Mononuclear cell (primary cell): ENCODE results near the gene ARHGEF19. TPM values are rescaled to one million over a fixed set of nuclear protein-coding genes. Genes with fewer than 3 reads are reported as not detected.
"Not testable (repeated sequence)": the region's sequence is repeated elsewhere in the genome, so short reads cannot be mapped to it uniquely, and the experiment has no call there.

ENCODE experiments used
- H3K27me3 ChIP-seq: 2 replicates; pipeline ENCODE4 v1.6.0; 2011; ENCODE audit warnings: low read length, control low read depth; ENCODE audit not compliant: insufficient read depth
- H3K4me1 ChIP-seq: 2 replicates; pipeline ENCODE4 v1.5.1; 2011; ENCODE audit warnings: mild to moderate bottlenecking, low read length, control low read depth; ENCODE audit not compliant: insufficient read depth
- H3K4me3 ChIP-seq: 2 replicates; pipeline ENCODE4 v1.5.1; 2011; ENCODE audit warnings: mild to moderate bottlenecking, low read length, moderate library complexity
- H3K9me3 ChIP-seq: 2 replicates; pipeline ENCODE4 v1.5.1; 2011; ENCODE audit warnings: low read depth, mild to moderate bottlenecking, control low read depth, low read length
- total RNA-seq: library from RNA; depleted of rRNA; stranded (reverse); fragments of >200 nt; gene quantifications from one replicate; pipeline ENCODE4 v1.2.3, GENCODE V29; 2012

The ARHGEF19 gene
- total RNA-seq, 1 donor = 1.9 TPM

GRCh38 chr1:16165548-16165947, 46.9 kb downstream of the ARHGEF19 start:
- peaks cover 33% of the 10 kb centered on the region for H3K4me1 ChIP-seq
- peaks cover 13% of the 10 kb centered on the region for H3K27me3 ChIP-seq
- H3K9me3 ChIP-seq = no peaks in the 10 kb centered on the region
- H3K4me3 ChIP-seq = no peak overlapping the region

- Histone ChIP-seq H3K4me3 (no peak overlapping the region), H3K9me3 (no peaks in the 10 kb centered on the region), H3K4me1 (peaks cover 33% of the 10 kb centered on the region), H3K27me3 (peaks cover 13% of the 10 kb centered on the region)
These were observed 47.4 kb downstream of the ARHGEF19 start for GRCh38 chr1:16165073-16165364.

- H3K9me3 ChIP-seq = no peaks in the 10 kb centered on the region
- H3K27me3 ChIP-seq = peaks cover 13% of the 10 kb centered on the region
- H3K4me3 ChIP-seq = no peak overlapping the region
- peaks cover 33% of the 10 kb centered on the region for H3K4me1 ChIP-seq
These were observed 48.0 kb downstream of the ARHGEF19 start for GRCh38 chr1:16164213-16165072.

- not testable (repeated sequence) for H3K4me3 ChIP-seq, H3K9me3 ChIP-seq, H3K27me3 ChIP-seq
- H3K4me1 ChIP-seq = peaks cover 28% of the 10 kb centered on the region
These were observed 48.7 kb downstream of the ARHGEF19 start for GRCh38 chr1:16163608-16164212.

- Histone ChIP-seq H3K9me3 (no peaks in the 10 kb centered on the region), H3K4me1 (peaks cover 26% of the 10 kb centered on the region), H3K27me3 (peaks cover 2% of the 10 kb centered on the region), H3K4me3 (no peak overlapping the region)
These were observed 50.2 kb downstream of the ARHGEF19 start for GRCh38 chr1:16162163-16162822.

- Histone ChIP-seq H3K4me1 (peaks cover 30% of the 10 kb centered on the region), H3K4me3 (no peak overlapping the region), H3K27me3 (peaks cover 2% of the 10 kb centered on the region), H3K9me3 (no peaks in the 10 kb centered on the region)
These were observed 50.7 kb downstream of the ARHGEF19 start for GRCh38 chr1:16161717-16162116.

- H3K9me3 ChIP-seq = no peaks in the 10 kb centered on the region
- peaks cover 8% of the 10 kb centered on the region for H3K27me3 ChIP-seq
- H3K4me3 ChIP-seq = no peak overlapping the region
- peaks cover 54% of the 10 kb centered on the region for H3K4me1 ChIP-seq
These were observed 53.2 kb downstream of the ARHGEF19 start for GRCh38 chr1:16158993-16159831.

GRCh38 chr1:16158025-16158424, 54.4 kb downstream of the ARHGEF19 start:
- no peak overlapping the region for H3K4me3 ChIP-seq
- H3K27me3 ChIP-seq = peaks cover 18% of the 10 kb centered on the region
- no peaks in the 10 kb centered on the region for H3K9me3 ChIP-seq
- peaks cover 61% of the 10 kb centered on the region for H3K4me1 ChIP-seq

GRCh38 chr1:16156848-16157495, 55.5 kb downstream of the ARHGEF19 start:
- no peak overlapping the region for H3K4me3 ChIP-seq
- no peaks in the 10 kb centered on the region for H3K9me3 ChIP-seq
- peaks cover 16% of the 10 kb centered on the region for H3K27me3 ChIP-seq
- H3K4me1 ChIP-seq = peaks cover 50% of the 10 kb centered on the region

- Histone ChIP-seq H3K4me3 (peak within 1 kb of the TSS; percentile 20), H3K9me3 (no peaks in the 10 kb centered on the region), H3K27me3 (peaks cover 16% of the 10 kb centered on the region), H3K4me1 (peaks cover 48% of the 10 kb centered on the region)
These were observed 56.7 kb downstream of the ARHGEF19 start, which contains the start of gene EPHA2 for GRCh38 chr1:16155537-16156410. EPHA2 (minus strand) TSS chr1:16156069; CDS start chr1:16155932, 137 bp downstream.

- H3K4me1 ChIP-seq = peaks cover 48% of the 10 kb centered on the region
- no peak overlapping the region for H3K4me3 ChIP-seq
- peaks cover 16% of the 10 kb centered on the region for H3K27me3 ChIP-seq
- no peaks in the 10 kb centered on the region for H3K9me3 ChIP-seq
These were observed 58.3 kb downstream of the ARHGEF19 start for GRCh38 chr1:16153999-16154673.

- Histone ChIP-seq H3K9me3 (no peaks in the 10 kb centered on the region), H3K4me3 (no peak overlapping the region), H3K4me1 (peaks cover 48% of the 10 kb centered on the region), H3K27me3 (peaks cover 16% of the 10 kb centered on the region)
These were observed 59.1 kb downstream of the ARHGEF19 start for GRCh38 chr1:16153096-16153998.
